ENCODE measurements around the gene DLK1. TPM values are rescaled to one million over a fixed set of nuclear protein-coding genes. Genes with fewer than 3 reads are reported as not detected.

Gene DLK1
- polyA plus RNA-seq, 2 of the 4 experiments (the other 2 are of a cell fraction), result 0.06 TPM; not detected in 1

DNA sequence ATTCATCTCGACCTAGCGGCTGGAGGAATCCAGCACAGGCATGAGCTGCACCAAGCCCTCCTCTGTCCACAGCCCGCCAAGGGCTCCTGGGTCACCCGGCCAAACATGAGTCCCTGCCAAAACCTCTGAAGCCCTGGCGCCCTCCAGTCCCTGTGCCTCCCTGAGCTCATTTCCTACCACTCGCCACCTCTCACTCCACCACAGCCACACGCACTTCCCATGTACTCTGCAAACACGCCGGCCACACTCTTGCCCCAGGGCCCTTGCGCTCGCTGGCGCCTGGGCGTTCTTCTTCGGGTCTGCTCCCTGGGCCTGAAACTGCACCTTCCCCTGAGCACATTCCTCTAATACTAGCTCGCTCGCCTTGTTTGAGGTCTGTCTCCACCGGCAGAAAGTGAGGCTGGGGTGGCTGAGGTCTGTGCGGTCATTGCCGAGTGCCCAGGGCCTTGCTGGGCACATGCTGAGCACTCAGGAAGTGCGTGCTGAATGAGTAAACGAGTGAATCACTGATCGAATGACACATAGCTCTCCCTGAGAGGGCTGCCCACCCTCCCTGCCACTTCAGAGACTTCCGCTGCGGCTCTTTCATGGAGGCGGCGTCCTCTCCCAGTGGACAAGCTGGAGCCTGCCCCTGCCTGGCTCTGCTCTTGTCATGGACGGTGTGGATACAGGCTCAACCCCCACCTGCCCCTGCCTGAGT lies 33.7 kb upstream of the DLK1 start:
- ATAC-seq (peak; percentile 92 to 96), DNase-seq (ENCODE audit: low read depth in 1 of 2, low spot score in 1 of 2) (peak; percentile 85 to 93), FAIRE-seq (peak; percentile 13)
- peak overlapping the region; percentile 16; the same call in 2 of the 3 replicates for H3K4me3 ChIP-seq
- H3K27ac ChIP-seq, result peak overlapping the region; percentile 86 to 96
- H3K4me1 ChIP-seq, result peaks cover 37% of the 10 kb centered on the region
- H3K4me2 ChIP-seq, result peak overlapping the region; percentile 74
- ChIA-PET CTCF (interaction anchor here (0.9 to 3.0 kb wide), 3 partner anchors 30 to 284 kb away, joined by 3 to 11 read pairs (median 5); no protein-coding TSS in a partner anchor), POLR2A (interaction anchor here (0.8 to 1.1 kb wide), 2 partner anchors 20 to 134 kb away, joined by 3 to 4 read pairs; no protein-coding TSS in a partner anchor)
- H3K9me3 ChIP-seq, result no peaks in the 10 kb centered on the region
- WGBS (ENCODE audit: missing lambda C conversion rate), result 10% methylated on average over 27 of the region's 27 CpGs
- 0 out of 2 replicates have a peak, but pooled peaks have one; percentile 27 for TF ChIP-seq RFX5 (IDR thresholded peaks at IDR 0.05)
- TF ChIP-seq, protein P1, sequence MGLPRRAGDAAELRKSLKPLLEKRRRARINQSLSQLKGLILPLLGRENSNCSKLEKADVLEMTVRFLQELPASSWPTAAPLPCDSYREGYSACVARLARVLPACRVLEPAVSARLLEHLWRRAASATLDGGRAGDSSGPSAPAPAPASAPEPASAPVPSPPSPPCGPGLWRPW (IDR thresholded peaks at IDR 0.05), result no peak
- TF ChIP-seq FOSL2 (IDR thresholded peaks at IDR 0.05), result peak; percentile 92
- peak; percentile 96 for TF ChIP-seq FOSL2 (CRISPR knock-in tag; IDR thresholded peaks at IDR 0.05)
- TF ChIP-seq, protein P2, sequence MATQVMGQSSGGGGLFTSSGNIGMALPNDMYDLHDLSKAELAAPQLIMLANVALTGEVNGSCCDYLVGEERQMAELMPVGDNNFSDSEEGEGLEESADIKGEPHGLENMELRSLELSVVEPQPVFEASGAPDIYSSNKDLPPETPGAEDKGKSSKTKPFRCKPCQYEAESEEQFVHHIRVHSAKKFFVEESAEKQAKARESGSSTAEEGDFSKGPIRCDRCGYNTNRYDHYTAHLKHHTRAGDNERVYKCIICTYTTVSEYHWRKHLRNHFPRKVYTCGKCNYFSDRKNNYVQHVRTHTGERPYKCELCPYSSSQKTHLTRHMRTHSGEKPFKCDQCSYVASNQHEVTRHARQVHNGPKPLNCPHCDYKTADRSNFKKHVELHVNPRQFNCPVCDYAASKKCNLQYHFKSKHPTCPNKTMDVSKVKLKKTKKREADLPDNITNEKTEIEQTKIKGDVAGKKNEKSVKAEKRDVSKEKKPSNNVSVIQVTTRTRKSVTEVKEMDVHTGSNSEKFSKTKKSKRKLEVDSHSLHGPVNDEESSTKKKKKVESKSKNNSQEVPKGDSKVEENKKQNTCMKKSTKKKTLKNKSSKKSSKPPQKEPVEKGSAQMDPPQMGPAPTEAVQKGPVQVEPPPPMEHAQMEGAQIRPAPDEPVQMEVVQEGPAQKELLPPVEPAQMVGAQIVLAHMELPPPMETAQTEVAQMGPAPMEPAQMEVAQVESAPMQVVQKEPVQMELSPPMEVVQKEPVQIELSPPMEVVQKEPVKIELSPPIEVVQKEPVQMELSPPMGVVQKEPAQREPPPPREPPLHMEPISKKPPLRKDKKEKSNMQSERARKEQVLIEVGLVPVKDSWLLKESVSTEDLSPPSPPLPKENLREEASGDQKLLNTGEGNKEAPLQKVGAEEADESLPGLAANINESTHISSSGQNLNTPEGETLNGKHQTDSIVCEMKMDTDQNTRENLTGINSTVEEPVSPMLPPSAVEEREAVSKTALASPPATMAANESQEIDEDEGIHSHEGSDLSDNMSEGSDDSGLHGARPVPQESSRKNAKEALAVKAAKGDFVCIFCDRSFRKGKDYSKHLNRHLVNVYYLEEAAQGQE (IDR thresholded peaks at IDR 0.05), result no peak
- TF ChIP-seq MYC (IDR thresholded peaks at IDR 0.05; ENCODE audit: borderline replicate concordance, low read length), result peak; percentile 86; the same call in 1 of the 2 replicates
- TF ChIP-seq, protein P3, sequence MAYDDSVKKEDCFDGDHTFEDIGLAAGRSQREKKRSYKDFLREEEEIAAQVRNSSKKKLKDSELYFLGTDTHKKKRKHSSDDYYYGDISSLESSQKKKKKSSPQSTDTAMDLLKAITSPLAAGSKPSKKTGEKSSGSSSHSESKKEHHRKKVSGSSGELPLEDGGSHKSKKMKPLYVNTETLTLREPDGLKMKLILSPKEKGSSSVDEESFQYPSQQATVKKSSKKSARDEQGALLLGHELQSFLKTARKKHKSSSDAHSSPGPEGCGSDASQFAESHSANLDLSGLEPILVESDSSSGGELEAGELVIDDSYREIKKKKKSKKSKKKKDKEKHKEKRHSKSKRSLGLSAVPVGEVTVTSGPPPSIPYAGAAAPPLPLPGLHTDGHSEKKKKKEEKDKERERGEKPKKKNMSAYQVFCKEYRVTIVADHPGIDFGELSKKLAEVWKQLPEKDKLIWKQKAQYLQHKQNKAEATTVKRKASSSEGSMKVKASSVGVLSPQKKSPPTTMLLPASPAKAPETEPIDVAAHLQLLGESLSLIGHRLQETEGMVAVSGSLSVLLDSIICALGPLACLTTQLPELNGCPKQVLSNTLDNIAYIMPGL (CRISPR knock-in tag; IDR thresholded peaks at IDR 0.05; ENCODE audit: borderline replicate concordance), result no peak
- no peak for TF ChIP-seq ZC3H11A (IDR thresholded peaks at IDR 0.05)
- peak; percentile 64; the same call in 1 of the 2 replicates for TF ChIP-seq GATA3 (IDR thresholded peaks at IDR 0.05; ENCODE audit: borderline replicate concordance)
- peak; percentile 63 for TF ChIP-seq POLR2A (IDR thresholded peaks at IDR 0.05; ENCODE audit: low read length)
- TF ChIP-seq, protein P4, sequence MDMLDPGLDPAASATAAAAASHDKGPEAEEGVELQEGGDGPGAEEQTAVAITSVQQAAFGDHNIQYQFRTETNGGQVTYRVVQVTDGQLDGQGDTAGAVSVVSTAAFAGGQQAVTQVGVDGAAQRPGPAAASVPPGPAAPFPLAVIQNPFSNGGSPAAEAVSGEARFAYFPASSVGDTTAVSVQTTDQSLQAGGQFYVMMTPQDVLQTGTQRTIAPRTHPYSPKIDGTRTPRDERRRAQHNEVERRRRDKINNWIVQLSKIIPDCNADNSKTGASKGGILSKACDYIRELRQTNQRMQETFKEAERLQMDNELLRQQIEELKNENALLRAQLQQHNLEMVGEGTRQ (IDR thresholded peaks at IDR 0.05), result no peak
- no peak for TF ChIP-seq CHD2 (IDR thresholded peaks at IDR 0.05; ENCODE audit: low read length, partially characterized antibody)
- TF ChIP-seq JUNB (IDR thresholded peaks at IDR 0.05), result peak; percentile 87
- TF ChIP-seq JUN (IDR thresholded peaks at IDR 0.05), result peak; percentile 75 to 81; a peak in 4 of 5 replicates
- TF ChIP-seq HOXB13 (CRISPR knock-in tag; IDR thresholded peaks at IDR 0.05; ENCODE audit: low read depth), result peak; percentile 87; the same call in 1 of the 2 replicates
- TF ChIP-seq, protein P5, sequence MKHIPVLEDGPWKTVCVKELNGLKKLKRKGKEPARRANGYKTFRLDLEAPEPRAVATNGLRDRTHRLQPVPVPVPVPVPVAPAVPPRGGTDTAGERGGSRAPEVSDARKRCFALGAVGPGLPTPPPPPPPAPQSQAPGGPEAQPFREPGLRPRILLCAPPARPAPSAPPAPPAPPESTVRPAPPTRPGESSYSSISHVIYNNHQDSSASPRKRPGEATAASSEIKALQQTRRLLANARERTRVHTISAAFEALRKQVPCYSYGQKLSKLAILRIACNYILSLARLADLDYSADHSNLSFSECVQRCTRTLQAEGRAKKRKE (CRISPR knock-in tag; IDR thresholded peaks at IDR 0.05; ENCODE audit: low read depth), result peak; percentile 86; the same call in 1 of the 2 replicates
- TF ChIP-seq, protein P6, sequence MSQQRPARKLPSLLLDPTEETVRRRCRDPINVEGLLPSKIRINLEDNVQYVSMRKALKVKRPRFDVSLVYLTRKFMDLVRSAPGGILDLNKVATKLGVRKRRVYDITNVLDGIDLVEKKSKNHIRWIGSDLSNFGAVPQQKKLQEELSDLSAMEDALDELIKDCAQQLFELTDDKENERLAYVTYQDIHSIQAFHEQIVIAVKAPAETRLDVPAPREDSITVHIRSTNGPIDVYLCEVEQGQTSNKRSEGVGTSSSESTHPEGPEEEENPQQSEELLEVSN (IDR thresholded peaks at IDR 0.05; ENCODE audit: borderline replicate concordance, low read depth), result peak; percentile 92
- TF ChIP-seq, protein P7, sequence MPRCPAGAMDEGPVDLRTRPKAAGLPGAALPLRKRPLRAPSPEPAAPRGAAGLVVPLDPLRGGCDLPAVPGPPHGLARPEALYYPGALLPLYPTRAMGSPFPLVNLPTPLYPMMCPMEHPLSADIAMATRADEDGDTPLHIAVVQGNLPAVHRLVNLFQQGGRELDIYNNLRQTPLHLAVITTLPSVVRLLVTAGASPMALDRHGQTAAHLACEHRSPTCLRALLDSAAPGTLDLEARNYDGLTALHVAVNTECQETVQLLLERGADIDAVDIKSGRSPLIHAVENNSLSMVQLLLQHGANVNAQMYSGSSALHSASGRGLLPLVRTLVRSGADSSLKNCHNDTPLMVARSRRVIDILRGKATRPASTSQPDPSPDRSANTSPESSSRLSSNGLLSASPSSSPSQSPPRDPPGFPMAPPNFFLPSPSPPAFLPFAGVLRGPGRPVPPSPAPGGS (IDR thresholded peaks at IDR 0.05), result 0 out of 3 replicates have a peak, but pooled peaks have one; percentile 23
- TF ChIP-seq, protein P8, sequence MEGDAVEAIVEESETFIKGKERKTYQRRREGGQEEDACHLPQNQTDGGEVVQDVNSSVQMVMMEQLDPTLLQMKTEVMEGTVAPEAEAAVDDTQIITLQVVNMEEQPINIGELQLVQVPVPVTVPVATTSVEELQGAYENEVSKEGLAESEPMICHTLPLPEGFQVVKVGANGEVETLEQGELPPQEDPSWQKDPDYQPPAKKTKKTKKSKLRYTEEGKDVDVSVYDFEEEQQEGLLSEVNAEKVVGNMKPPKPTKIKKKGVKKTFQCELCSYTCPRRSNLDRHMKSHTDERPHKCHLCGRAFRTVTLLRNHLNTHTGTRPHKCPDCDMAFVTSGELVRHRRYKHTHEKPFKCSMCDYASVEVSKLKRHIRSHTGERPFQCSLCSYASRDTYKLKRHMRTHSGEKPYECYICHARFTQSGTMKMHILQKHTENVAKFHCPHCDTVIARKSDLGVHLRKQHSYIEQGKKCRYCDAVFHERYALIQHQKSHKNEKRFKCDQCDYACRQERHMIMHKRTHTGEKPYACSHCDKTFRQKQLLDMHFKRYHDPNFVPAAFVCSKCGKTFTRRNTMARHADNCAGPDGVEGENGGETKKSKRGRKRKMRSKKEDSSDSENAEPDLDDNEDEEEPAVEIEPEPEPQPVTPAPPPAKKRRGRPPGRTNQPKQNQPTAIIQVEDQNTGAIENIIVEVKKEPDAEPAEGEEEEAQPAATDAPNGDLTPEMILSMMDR (IDR thresholded peaks at IDR 0.05), result no peak
- TF ChIP-seq, protein P9, sequence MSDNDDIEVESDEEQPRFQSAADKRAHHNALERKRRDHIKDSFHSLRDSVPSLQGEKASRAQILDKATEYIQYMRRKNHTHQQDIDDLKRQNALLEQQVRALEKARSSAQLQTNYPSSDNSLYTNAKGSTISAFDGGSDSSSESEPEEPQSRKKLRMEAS (IDR thresholded peaks at IDR 0.05), result peak; percentile 99
- no peak for TF ChIP-seq PHF8 (IDR thresholded peaks at IDR 0.05; ENCODE audit: borderline replicate concordance, low read depth)
- no peak for TF ChIP-seq NR3C1 (IDR thresholded peaks at IDR 0.05)
- TF ChIP-seq HOXA7 (CRISPR knock-in tag; IDR thresholded peaks at IDR 0.05), result no peak
- TF ChIP-seq ZNF302 (CRISPR knock-in tag; IDR thresholded peaks at IDR 0.05), result peak; percentile 80
- no peak; a peak in 1 of 5 replicates for TF ChIP-seq EP300 (IDR thresholded peaks at IDR 0.05)
- peak; percentile 71 for TF ChIP-seq BHLHE40 (IDR thresholded peaks at IDR 0.05; ENCODE audit: low read depth, low read length)
- peak; percentile 76 for TF ChIP-seq HOXB5 (CRISPR knock-in tag; IDR thresholded peaks at IDR 0.05)
- no peak for TF ChIP-seq RARB (CRISPR knock-in tag; IDR thresholded peaks at IDR 0.05)

All from A549 (cell line).